ENCODE data around the gene SPTLC1. TPM values are rescaled to one million over a fixed set of nuclear protein-coding genes. Genes with fewer than 3 reads are reported as not detected.
"Not testable (repeated sequence)": the region's sequence is repeated elsewhere in the genome, so short reads cannot be mapped to it uniquely, and the experiment has no call there.

Gene SPTLC1
- 100 to 1,000 TPM in 2 of 4 donors, 10 to 100 TPM in 2; 90.7 to 114 (median 105) TPM for polyA plus RNA-seq (ENCODE audit: insufficient read length in 4 of 4)

GRCh38 chr9:92115071-92115858 lies at the start of gene SPTLC1:
TSS of gene SPTLC1 (minus strand) at chr9:92115413. CDS start at chr9:92115370, 43 bp downstream.
- DNase-seq (ENCODE audit: low read depth in 4 of 4, low spot score in 3 of 4) = peak; percentile 92 to 95 (median 93)

GRCh38 chr9:92164975-92165374 lies 49.8 kb upstream of the SPTLC1 start:
- DNase-seq (ENCODE audit: low read depth in 4 of 4, low spot score in 3 of 4) = no peak

DNA sequence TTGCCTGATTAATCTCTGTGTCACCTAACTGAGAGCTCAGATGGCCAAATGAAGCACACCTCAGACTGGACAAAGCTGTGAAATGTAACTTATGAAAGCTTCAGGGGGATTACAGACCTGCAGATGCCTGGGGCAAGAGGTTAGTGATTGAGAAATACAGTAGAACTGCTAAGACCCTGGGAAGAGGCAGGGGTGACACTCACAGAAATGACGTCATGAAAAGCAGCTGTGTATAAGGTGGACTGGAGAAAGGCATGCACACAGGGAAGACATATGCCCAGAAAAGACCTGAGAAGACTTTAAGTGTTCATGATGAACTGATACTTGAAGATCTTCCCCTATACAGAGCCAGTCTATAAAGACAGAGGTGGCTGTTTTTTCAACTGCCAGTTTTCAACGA lies 49.3 kb upstream of the SPTLC1 start:
- DNase-seq (ENCODE audit: low read depth in 4 of 4, low spot score in 3 of 4) = no peak

DNA sequence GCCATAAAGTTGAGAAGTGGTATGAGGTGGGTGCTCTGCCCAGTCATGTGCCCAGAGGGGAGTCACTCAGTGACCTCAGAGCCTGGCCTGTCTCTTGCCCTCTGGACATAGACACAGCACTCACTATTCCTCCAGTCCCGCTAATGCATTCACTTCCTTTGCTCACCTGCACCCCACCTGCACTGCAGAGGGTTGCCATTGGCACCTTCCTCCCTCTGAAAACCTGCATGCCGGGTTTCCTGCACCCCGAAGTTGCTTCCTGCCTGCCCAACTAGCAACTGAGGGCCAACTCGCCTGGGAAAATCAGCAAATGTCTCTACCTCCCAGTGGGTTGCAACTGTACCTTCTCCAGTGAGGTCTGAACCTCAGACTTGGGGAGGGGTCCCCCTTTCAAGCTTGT lies 48.1 kb upstream of the SPTLC1 start:
- DNase-seq (ENCODE audit: low read depth in 4 of 4, low spot score in 3 of 4) = no peak

DNA sequence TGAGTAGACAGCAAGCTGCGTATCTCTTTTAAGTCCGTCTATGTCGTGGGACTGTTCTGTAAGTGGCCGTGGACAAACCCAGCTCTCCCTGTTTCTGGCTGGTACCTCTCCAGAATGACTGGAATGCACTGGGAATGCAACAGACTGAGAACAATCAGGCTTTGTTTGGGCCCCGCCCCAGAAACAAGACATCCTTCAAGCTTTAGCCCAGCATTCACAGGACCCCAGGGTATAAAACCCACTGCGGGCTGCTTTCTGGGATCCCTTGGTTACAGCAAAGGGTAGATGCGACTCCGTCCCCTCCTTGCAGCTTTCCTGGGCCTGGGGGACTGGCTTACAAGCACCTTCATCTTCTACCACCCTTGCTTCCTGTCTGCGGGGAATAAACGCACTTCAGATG lies 45.6 kb upstream of the SPTLC1 start:
- DNase-seq (ENCODE audit: low read depth in 4 of 4, low spot score in 3 of 4) = no peak

DNA sequence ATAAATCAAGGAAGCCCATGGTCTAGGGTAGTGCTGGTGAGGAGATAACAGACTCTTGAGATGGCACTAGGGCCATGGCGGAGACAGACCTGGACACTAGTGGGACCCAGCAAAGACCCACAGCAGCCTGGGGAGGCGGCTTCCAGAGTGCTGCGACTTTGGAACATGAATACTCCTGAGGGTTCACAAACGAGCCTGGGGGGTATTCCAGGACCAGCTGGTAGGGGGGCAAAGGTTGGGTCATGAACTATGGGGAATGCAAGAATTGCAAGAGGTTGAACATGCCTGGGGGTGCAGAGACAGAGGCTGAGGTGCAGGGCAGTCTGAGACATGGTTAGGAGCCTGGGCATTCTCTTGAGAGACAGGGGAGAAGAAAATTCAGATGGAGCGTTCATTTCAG lies 43.8 kb upstream of the SPTLC1 start:
- DNase-seq (ENCODE audit: low read depth in 4 of 4, low spot score in 3 of 4) = no peak

DNA sequence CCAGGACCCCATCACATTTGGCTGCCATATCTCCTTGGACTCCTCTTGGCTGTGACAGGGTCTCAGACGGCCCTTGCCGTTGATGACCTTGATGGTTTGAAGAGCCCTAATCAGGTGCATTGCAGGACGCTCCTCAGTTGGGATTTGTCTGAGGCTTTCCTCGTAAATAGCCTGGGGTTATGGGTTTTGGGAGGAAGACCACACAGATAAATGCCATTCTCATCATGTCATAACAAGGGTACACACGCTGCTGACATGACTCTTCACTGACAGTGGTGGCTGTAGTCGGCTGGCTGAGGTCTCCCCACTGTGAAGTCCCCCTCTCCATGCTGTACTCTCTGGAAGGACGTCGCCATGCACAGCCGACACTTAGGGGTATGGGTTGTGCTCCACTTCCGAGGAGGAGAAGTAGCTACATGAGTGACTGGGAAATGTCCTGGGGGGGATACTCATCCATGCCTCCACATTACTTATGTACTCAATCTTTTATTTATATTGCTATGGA lies 42.9 kb upstream of the SPTLC1 start:
- DNase-seq (ENCODE audit: low read depth in 4 of 4, low spot score in 3 of 4) = no peak

DNA sequence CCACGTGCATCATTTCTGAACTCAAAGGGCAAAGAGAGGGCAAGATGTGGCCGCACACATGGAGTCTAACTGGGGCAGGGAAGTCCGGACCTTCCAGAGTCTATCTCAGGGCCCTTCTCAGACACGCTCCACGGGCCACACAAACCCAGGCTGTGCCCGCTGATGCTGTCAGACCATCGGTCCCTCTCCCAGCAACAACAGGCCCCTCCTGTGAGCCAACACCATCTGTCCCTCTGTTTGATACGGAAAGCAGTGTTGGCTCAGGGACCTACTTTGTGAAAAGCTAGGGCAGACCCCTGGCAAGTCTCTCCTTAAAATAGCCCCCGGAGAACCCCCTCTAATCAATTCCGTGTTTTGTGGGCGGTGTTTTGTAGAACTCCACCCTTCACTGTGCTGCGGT lies 40.5 kb upstream of the SPTLC1 start:
- DNase-seq (ENCODE audit: low read depth in 4 of 4, low spot score in 3 of 4) = not testable (repeated sequence)

- no peak for DNase-seq (ENCODE audit: low read depth in 4 of 4, low spot score in 3 of 4)
Observed at GRCh38 chr9:92155221-92155620, 40.0 kb upstream of the SPTLC1 start.

GRCh38 chr9:92153466-92154415 lies 38.5 kb upstream of the SPTLC1 start:
- DNase-seq (ENCODE audit: low read depth in 4 of 4, low spot score in 3 of 4) = not testable (repeated sequence)

- DNase-seq (ENCODE audit: low read depth in 4 of 4, low spot score in 3 of 4) = no peak
Observed at GRCh38 chr9:92151691-92152393, 36.6 kb upstream of the SPTLC1 start.

DNA sequence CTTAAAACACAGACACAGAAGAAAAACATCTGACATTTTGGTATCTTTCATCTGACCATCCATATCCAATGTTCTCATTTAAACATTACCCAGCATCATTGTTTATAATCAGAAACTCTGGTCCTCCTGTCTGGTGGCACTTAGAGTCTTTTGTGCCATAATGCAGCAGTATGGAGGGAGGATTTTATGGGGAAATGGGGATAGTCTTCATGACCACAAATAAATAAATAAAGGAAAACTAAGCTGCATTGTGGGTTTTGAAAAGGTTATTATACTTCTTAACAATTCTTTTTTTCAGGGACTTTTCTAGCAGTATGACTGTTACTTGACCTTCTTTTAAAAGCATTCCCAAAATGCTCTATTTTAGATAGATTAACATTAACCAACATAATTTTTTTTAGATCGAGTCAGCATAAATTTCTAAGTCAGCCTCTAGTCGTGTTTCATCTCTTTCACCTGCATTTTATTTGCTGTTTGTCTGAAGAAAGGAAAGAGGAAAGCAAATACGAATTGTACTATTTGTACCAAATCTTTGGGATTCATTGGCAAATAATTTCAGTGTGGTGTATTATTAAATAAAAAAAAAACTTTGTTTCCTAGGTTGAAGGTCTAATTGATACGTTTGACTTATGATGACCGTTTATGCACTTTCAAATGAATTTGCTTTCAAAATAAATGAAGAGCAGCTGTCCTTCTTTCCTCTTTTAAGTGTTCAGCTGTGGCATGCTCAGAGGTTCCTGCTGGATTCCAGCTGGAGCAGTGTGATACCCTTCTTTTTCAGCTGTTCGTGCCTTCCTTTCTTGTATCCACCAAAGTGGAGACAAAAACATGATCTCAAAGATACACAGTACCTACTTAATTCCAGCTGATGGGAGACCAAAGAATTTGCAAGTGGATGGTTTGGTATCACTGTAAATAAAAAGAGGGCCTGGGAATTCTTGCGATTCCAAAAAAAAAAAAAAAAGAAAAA lies 35.6 kb upstream of the SPTLC1 start:
- not testable (repeated sequence) for DNase-seq (ENCODE audit: low read depth in 4 of 4, low spot score in 3 of 4)

DNA sequence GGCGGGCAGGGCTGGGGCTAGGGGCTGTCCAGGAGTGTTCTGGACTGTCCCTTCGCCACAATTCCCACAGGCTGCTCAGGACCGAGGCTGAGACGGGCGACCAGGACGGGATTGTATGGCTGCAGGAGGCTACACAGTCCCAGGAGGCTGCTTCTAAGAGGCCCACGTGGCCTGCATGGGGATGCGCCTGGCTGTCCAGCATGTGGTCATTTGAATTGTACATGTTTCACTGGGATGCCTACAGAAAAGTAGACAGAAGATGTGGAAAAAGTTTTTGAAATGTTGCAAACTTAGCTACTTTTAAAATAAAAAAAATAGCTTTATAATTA lies 32.6 kb upstream of the SPTLC1 start:
- DNase-seq (ENCODE audit: low read depth in 4 of 4, low spot score in 3 of 4) = no peak

GRCh38 chr9:92147030-92147851 lies 32.0 kb upstream of the SPTLC1 start:
- no peak for DNase-seq (ENCODE audit: low read depth in 4 of 4, low spot score in 3 of 4)

- DNase-seq (ENCODE audit: low read depth in 4 of 4, low spot score in 3 of 4) = no peak
Observed at GRCh38 chr9:92146610-92147009, 31.4 kb upstream of the SPTLC1 start.

DNA sequence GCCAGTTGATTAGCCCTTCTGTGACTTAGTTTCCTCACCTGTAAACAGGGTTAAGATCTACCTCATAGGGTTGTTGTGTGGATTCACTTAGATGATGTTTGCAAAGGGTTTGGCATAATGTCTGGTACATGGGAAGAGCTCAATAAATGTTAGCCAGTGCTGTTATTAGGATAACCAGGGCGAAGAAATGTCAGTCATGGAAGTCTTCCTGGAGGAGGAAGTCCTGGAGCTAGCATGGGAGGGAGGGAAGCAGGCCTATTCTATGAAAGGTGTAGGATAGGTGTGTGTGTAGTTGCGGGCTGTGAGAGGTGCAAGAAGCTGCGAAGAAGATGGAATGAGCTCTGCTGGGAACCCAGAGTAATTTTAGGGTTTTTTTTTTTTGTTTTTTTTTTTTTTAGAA lies 30.6 kb upstream of the SPTLC1 start:
- DNase-seq (ENCODE audit: low read depth in 4 of 4, low spot score in 3 of 4) = not testable (repeated sequence)

- DNase-seq (ENCODE audit: low read depth in 4 of 4, low spot score in 3 of 4) = no peak
Observed at GRCh38 chr9:92142329-92142728, 27.1 kb upstream of the SPTLC1 start.

All from right renal pelvis (tissue), 4 donors.